ENCODE data around the gene ADGRD1.

The ADGRD1 gene

DNA sequence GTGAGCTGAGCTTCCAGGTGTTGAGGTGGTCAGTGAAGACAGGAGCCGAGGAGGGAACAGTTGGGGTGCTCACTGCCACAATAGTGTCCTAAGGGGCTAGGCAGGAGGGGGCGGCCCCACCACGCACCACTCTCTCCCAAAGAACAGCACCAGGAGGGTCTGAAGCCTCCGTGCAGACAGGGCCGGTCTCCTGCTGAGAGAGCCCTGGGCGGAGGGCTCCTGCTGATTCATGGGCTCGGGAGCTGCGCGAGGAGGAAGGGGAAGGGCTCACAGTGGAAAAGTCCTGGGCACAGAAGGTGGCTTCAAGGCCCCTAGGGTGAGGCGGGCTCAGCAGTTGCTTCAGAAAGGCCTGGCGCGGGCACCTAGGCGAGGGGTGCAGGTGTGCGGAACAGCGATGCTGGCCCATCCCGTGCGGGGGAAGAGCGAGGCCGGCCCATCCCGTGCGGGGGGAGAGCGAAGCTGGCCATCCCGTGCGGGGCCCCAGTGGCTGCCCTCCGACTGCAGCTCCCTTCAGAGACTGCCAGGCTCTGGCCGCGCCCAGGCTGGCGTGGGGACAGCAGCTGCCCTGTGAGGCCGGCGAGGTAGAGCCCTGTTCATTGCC lies 176.7 kb downstream of the ADGRD1 start:
- no peak for DNase-seq

DNA sequence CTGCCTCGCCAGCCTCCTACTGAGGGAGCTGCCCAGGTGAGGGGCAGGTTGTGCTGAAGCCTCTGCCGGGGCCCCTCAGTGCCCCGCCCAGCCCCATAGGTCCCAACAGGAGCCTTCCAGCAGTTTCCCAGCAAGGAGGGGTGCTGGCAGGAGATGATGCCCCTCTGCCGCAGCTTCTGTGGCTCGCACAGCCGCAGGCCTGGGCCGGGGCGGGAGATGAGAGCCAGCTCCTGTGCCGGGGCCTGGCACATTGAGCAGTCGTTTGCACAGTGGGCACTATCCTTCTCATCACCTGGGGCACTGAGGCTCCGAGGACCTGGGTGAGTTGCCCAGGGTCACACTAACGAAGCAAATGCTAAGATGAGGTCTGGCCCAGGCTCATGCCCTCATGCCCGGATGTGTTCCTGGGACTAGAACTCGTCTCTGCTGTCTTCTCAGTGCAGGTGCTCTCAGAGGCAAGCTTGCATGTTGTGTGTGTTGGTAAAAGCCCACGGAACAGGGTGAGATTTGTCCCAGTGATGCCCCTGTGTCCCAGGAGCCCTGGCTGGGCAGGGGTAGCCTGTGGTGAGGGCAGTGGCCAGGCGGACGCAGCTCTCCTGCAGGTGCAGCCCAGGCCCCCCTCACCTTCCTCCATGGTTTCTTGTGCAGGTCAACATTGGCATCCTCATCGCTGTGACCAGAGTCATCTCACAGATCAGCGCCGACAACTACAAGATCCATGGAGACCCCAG lies 177.5 kb downstream of the ADGRD1 start:
- DNase-seq: no peak

DNA sequence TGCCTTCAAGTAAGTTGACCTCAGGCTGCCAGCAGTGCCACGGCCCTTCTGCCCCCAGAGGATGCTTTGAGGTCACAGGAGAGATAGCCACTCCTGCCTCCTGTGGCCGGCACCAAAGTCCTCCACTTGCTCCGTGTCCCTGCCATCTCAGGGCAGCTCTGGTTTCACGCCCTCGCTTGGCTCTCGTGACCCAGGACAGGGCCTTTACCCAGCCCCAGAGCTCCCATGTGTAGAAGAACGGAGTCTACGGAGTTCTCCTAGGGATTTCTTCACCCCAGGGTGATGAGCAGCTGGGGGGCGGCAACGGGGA lies 178.1 kb downstream of the ADGRD1 start:
- DNase-seq: no peak

DNA sequence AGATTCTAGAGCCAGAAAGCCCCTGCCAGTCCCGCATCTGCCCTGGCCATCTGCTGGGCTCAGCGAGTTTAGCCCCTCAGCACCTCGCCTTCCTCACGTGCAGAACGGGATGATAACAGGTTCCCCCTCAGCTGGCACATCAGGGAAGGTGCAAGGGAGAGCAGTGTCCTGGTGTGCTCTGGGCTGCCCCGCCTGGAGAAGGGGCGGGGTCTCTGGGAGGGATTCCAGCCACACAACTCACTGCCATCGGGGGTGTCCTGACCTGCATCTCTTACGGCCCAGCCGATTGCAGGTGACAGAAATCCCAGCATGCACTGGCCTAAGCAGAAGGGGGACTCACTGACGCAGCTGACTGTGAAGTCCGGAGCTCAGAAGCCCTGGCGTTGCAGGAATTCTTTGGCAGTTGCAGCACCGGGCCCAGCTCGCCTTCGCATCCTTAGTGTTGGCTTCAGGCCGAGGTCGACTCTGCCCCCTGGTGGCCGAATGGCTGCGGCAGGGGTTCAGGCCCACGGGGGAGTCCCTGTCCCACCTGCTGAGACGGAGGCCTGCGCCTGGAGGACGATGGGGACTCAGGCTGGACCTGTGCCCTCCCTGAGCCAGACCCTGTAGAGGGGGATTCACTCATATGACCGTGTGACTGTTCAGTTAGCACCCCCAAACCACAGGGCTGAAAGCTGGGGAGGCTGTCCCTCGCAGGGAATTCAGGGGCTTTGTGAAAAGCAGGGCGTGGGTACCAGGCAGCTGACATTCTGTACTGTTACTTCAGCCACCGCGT lies 178.6 kb downstream of the ADGRD1 start:
- peak in 39 of 56 donors; percentile 13 to 77 (median 40) for DNase-seq

GRCh38 chr12:131133015-131133905 lies 179.6 kb downstream of the ADGRD1 start:
- DNase-seq: no peak

- no peak for DNase-seq
Measured at GRCh38 chr12:131133994-131134393, 180.3 kb downstream of the ADGRD1 start.

GRCh38 chr12:131134523-131135310 lies 181.0 kb downstream of the ADGRD1 start:
- no peak for DNase-seq

DNA sequence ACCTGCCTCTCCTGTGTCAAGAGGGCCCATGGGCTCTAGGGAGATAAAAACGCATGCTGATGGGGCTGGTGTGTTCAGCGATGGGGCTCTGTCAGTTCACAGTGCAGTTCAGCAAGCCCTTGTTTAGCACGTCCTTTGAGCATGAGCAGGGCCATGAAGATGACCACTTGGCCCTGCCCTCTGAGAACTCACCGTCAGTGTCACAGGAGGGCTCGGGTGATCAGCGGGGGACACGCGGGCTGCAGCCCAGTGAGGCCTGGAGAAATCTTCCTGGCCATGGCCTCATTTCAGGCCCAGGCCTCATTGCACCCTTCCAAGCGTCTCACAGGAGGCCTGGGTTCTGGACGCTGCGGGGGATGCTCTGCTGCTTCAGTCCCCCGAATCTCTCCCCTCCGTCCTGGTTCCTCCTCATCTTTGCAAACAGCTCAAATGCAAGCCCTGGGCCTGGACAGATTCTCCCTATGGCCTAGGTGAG lies 181.6 kb downstream of the ADGRD1 start:
- no peak for DNase-seq

DNA sequence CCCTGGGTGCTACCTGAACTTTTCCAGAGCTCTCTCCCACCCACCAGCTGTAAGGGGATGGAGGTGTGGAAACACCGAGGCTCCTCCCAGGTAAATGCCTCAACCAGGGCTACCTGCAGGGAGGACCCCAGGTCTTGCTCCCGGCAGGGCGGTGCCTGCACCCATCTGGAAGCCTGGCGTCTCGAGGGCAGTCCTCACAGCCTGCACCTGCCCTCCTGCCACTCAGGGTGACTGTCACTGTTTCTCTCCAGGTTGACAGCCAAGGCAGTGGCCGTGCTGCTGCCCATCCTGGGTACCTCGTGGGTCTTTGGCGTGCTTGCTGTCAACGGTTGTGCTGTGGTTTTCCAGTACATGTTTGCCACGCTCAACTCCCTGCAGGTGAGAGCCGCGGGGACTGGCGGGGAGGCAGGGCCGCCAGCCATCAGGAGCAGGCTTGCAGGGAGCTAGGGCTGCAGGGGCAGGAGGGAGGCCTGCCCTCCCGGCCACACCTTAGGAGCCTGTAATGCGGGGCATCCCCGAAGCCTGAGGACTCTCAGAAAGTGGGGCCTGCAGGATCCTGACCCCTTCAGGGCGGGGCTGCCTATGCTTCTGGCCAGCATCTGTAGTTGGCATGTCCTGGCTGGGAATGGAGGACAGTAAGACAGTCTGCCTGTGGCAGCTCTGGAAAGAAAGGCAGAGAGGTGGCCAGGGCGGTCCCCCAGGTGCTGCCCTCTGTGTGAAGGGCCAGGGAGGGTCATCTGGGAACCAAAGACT lies 182.3 kb downstream of the ADGRD1 start:
- DNase-seq: no peak

DNA sequence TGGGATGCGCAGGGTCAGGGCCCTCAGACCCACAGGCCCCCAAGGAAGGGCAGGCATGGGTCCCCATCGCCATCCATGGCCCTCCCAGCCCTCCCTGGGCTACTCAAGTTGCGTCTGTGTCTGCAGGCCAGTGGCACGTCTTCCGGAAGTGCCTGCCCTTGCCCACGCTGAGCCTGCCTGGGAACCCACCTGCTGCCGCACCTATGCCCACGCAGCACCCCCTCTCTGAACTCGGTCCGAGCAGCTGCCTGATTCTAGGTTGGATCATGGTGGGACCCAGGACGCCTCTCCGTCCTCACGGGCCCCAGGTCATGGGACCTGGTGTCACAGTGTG lies 182.8 kb downstream of the ADGRD1 start:
- DNase-seq: no peak

DNA sequence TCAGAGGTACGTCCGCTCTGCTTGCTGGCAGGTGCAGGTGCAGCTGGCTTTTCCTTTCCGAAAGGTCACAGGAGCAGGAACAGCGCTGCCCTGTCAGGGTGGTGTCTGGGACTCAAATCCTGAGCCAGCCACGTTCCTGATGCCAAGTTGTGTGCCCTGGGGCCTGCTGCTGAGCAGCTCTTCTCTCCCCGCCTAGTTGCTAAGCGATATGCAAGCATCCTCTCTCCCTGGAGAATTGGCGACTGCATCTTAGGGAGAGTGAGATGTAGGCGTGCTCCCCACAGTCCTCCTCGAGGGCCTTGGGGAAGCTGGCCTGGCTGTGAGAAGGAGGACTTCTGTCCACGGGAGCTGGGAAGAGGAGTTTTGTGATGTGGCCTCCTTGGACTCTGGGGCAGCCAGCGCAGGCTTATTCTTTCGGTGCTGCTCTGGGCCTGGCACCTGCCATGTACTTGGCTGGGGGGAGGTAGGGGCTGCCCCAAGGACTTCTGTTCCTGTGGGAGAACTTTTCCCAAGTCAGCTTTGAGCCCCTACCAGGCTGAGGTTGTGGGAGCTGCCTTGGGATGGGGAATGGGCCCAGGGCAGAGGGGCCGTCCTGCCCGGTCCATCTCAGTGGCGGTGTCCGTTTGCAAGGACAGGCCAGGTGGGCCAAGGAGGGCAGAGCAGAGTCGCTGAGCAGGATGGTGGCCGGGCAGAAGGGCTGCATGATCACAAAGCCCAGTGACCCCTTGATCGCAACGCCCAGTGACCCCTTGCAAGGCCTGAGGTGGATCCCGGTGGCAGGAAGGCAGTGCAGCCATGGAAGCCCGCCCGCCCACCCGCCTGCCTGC lies 183.5 kb downstream of the ADGRD1 start:
- no peak for DNase-seq

GRCh38 chr12:131137836-131138637 lies 184.3 kb downstream of the ADGRD1 start:
- DNase-seq: peak in 6 of 56 donors; percentile 4 to 42 (median 19)

DNA sequence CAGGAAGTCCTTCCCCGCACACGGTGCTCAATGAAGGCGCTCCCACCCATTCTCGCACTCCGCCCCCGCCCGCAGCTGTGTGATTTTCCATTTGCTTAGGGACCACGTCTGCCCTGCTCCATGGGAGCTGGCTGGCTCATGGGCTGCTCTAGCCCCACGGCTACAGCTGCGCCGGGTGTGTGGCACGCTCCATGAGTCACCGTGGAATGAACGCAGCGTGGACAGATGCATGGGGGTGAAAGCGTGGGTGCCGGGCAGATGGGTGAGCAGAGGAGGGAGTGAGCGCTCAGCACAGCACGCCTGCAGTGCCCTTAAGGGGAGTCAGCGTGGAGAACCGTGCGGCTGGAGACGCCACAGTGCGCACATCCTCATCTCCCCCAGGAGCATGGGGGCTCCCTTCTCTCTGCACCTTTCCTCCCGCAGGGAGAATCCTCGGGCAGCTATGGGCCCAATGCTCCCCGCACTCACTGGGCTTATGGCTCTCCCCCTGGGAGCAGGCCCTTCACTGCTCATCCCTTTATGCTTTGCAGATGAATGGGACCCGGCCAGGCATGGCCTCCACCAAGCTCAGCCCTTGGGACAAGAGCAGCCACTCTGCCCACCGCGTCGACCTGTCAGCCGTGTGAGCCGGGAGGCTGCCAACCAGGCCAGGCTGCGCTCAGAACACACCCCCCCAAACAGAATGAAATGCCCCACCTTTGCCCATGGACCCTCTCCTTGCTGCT lies 185.1 kb downstream of the ADGRD1 start:
- DNase-seq: no peak

DNA sequence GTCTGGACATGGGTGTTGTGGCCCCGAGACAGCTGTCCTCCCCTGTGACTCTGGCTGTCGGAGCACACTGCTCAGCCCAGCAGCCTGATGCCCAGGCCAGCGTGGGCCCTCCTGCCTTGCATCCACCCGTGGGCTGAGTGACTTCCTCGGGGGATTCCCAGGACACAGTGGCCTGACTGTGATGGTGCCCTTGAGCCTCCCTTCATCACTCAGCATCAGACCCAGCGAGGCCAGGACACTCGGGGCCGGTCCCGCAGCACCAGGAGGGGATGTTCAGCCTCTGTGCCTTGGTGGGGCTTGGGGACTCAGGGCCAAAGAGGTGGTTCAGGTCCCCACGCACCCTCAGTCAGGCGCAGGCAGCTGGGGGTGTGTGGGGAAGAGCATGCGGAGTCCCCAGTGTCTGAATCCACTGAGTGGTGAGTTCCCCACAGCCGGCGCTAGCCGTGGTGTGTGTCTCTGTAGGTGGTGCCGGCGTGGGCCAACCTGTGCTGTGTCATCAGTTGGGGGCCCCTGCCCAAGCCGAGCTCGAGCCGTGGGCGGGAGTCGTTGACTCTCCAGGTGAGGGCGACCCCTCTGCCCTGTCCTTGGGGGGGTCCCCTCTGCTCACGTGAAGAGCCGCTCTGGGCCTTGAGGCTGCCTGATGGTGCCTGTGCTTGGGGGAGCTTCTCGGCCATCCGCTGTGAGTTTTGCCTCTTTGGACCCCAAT lies 185.8 kb downstream of the ADGRD1 start:
- no peak for DNase-seq

DNA sequence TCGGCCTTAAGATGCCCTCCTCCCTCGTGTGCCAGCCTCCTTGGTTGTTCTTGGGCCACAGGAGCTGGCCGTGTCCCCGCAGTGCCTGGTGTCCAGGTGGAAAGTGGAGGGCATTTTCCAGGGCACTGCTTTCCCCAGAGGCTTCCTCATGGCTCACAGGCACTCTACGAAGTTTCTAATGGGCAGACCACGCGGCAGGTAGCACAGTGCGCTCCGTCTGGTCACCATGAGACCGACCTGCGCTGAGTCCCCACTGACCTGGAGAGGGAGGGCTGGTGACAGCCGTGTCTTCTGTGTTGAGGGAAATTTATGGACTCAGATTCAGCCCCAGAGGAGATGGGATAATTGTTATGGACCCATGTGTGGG lies 186.3 kb downstream of the ADGRD1 start:
- no peak for DNase-seq

DNA sequence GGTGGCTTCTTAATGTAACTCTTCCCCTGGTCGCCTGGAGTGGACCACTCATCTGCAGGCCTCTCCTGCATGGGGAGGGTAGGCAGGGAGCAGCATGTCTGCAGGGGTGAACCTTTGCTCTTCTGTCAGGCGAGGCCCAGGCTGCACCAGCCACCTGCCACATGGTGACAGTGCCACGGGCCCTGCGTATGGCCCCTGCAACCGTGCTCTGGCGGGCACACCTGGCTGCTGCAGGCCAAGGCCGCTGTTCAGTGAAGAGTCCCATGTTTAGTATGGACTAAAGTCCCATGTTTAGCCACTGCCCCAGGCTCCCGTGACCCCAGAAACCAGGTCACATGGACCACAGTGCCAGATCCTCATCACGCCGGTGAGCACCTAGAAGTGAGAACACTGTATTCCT lies 187.0 kb downstream of the ADGRD1 start:
- no peak for DNase-seq

GRCh38 chr12:131141514-131141913 lies 187.8 kb downstream of the ADGRD1 start:
- no peak for DNase-seq

All from nucleus accumbens (tissue), 56 donors.